GM12874 (cell line): ENCODE measurements around the gene TMEM131.

Experiments used
- TF ChIP-seq, protein P1 (sequence below): IDR thresholded peaks from 2 replicates; pipeline ENCODE4 v1.5.1; 2011; ENCODE audit warnings: low read depth, mild to moderate bottlenecking, control low read depth, low read length, moderate library complexity; ENCODE audit not compliant: insufficient read depth

The TMEM131 gene

DNA sequence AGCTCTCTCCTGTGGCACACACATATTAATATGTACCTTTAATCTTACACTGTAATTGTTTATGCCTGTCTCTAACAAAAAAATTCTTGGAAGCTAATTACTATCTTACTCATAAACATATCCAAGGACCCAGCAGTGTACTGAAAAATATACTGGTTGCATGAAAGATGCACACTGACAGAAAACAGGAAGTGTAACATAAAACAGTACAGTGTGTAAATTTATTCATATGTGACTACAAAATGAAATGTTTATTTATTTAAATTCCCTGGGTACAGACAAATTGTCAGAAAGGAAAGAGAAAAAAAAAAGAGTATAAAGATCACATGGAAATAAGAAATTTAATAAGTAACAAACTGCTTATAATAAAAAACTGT is 28.5 kb downstream of the TMEM131 start:
- TF ChIP-seq, protein P1, sequence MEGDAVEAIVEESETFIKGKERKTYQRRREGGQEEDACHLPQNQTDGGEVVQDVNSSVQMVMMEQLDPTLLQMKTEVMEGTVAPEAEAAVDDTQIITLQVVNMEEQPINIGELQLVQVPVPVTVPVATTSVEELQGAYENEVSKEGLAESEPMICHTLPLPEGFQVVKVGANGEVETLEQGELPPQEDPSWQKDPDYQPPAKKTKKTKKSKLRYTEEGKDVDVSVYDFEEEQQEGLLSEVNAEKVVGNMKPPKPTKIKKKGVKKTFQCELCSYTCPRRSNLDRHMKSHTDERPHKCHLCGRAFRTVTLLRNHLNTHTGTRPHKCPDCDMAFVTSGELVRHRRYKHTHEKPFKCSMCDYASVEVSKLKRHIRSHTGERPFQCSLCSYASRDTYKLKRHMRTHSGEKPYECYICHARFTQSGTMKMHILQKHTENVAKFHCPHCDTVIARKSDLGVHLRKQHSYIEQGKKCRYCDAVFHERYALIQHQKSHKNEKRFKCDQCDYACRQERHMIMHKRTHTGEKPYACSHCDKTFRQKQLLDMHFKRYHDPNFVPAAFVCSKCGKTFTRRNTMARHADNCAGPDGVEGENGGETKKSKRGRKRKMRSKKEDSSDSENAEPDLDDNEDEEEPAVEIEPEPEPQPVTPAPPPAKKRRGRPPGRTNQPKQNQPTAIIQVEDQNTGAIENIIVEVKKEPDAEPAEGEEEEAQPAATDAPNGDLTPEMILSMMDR = no peak

DNA sequence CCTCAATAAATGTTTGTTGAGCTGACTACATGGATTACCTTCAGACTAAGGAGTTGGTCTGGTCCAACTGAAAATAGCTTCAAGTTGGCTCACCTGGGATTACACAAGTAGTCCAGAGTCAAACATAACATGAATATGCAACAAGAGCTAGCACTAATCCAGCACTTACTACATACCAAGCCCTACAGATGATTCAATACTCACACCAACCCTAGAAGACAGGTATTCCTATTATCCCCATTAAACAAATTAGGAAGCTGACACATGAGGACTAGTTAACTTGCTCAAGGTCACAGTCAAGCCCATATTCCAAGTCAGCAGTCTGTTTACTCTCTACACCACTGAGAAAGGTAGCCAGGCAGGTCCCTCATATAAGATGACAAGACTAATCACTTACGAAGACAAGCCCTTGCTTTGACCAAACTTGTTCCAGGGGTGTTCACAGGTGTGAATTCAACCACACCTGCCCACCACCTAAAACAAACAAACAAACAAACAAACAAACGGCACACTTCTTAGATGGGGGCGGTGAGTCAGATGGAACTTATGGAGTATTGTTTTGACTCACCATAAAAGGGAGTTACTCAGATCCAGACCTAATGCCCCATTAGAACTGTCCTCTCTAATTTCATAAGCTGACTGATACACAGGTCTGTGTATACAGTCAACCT is 29.1 kb downstream of the TMEM131 start:
- TF ChIP-seq, protein P1 = no peak

DNA sequence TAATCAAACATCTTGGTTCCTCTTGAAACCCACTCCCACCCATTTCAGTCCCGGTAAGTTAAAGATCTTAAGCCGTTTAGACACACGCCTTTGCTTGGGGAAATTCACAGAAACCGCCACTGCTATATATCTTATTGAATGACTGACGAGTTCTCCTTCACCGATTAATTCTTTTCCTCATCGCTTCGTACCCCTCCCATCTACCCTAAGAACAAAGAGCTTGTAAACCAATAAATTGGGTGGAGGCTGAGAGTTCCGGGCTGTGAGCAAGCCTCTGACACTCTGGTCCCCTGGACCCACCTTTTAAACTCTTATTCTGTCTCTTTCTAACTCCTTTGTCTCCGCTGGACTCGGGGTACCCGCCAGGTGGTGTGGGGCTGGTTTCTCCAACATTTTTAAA is 30.6 kb downstream of the TMEM131 start:
- TF ChIP-seq, protein P1 = no peak

DNA sequence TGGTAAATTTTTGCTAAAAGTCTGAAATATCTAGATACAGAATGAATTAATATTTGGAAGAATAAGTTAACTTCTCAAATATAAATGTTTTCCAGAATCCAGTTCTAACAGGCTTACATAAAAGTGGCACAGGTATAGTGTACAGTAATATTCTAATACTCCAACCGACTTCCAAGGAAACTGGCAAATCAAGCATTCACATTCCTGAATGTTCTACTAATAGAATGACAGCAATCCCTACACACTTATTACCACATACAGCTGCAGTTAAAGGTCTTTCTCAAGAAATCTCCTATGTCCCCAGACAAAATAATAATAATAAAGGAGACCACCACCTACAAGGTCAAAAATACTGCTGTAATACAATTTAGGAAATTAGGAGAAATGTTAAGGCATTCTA is 31.9 kb downstream of the TMEM131 start:
- TF ChIP-seq, protein P1 = no peak

DNA sequence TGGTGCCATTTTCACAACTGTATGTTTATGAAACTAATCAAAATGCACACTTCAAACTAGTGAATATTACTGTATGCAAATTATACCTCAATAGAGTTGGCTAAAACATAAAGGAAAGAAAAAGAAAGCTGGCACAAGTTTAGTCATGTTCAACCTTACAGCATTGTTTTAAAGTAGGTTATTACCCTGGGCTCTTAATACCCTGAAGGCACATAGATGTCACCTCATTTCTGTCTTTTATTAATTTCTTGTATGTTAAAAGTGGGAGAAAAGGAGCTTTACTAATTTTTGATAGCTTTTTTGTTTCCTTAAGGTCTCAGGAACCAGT is 32.7 kb downstream of the TMEM131 start:
- TF ChIP-seq, protein P1 = no peak

DNA sequence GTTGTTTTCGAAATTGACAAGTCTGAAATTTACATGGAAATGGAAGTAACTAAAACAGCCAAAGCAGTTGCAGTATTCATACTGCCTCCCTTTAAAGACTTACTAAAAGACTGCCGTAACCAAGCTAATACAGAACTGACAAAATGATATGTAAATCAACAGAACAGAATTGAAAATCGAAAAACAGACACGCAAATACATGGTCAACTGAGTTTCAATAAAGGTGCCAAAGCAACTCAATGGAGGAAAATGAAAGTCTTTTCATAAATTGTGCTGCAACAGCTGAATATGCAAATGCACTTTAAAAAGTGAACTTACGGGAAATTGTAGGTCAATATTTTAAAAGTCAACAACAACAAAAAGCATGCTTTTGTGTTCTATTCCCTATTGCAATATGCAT is 34.2 kb downstream of the TMEM131 start:
- TF ChIP-seq, protein P1 = no peak

DNA sequence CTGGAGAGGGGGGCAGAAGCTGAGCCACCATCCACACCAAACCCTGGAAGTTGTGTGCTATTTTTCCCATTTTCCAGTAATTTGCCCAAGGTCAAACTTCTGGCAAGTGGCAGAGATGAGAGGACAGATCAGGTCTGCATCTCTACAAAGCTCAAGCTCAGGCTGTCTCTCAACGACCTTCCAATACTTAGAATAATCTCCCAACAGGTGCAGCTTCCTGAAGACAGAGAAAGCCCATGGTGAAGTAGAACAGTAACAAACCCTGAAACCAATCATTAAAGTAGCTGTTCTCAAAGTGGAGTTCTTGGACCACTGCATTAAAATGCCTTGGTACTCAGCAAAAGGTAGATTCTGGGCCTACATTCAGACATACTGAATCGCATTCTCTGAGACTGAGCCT is 37.6 kb downstream of the TMEM131 start:
- TF ChIP-seq, protein P1 = no peak
